BJ (cell line): ENCODE data around the gene BMF. TPM values are rescaled to one million over a fixed set of nuclear protein-coding genes. Genes with fewer than 3 reads are reported as not detected.
"Not testable (repeated sequence)": the region's sequence is repeated elsewhere in the genome, so short reads cannot be mapped to it uniquely, and the experiment has no call there.

Experiments
- CTCF ChIA-PET: fragments of 350-600 bp; formaldehyde crosslinking; extraction: SDS; loops from one replicate; lab custom pipeline; 2021; ENCODE audit warnings: antibody characterized with exemption, inconsistent platforms; lab: Yijun Ruan, JAX
- POLR2A ChIA-PET: fragments of 300-600 bp; sonication (Branson Sonifier 250); formaldehyde crosslinking; extraction: SDS; loops from one replicate; lab custom pipeline; 2021; ENCODE audit warnings: antibody characterized with exemption; lab: Charles Lee
- DNase-seq: peaks from one replicate; pipeline ENCODE4 v3.0.0-alpha.2; 2011; ENCODE audit warnings: low read depth
- H3K27me3 ChIP-seq: 2 replicates; pipeline ENCODE4 v1.6.0; 2011; ENCODE audit warnings: low read length; ENCODE audit not compliant: control insufficient read depth, insufficient read depth
- H3K36me3 ChIP-seq: 2 replicates; pipeline ENCODE4 v1.5.1; 2011; ENCODE audit warnings: low read length; ENCODE audit not compliant: control insufficient read depth, insufficient read depth
- H3K4me3 ChIP-seq: 2 replicates; pipeline ENCODE4 v1.5.1; 2011; ENCODE audit warnings: low read depth, mild to moderate bottlenecking, control low read depth, low read length
- CTCF ChIP-seq: IDR thresholded peaks from 2 replicates; pipeline ENCODE4 v1.5.1; 2011; ENCODE audit warnings: low read depth, mild to moderate bottlenecking, control low read depth, inconsistent platforms, low read length, moderate library complexity; ENCODE audit not compliant: insufficient read depth
- polyA plus RNA-seq: library from polyadenylated mRNA; depleted of rRNA; stranded (reverse); fragments of >200 nt; gene quantifications from 2 replicates; pipeline ENCODE4 v1.2.3, GENCODE V29; 2011

Gene BMF
- polyA plus RNA-seq, 1 experiment: 8.3 TPM

DNA sequence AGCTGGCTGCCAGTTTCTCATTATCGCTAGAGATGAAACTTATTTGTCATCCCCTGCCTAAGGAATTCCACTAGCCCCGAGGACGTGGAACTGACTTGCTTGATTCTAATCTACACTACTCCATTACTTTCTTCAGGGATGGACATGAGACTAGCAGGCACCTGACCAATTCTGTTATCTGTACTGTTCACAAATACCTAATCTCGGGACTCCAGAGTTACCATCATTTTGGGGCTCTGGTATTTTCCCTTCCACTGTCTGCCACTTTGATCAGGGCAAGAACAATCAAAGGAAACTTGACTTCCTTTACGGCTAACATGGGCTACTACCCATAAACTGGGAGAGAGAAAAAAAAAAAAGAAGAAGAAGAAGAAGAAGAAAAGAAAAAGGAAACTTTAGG lies 27.8 kb downstream of the BMF start:
- CTCF ChIA-PET: interaction anchor here (2.1 kb wide), 1 partner anchor 24 kb away, joined by 10 read pairs; no protein-coding TSS in a partner anchor
- Histone ChIP-seq H3K36me3 (no peaks in the 10 kb centered on the region), H3K4me3 (no peak overlapping the region), H3K27me3 (no peaks in the 10 kb centered on the region)
- POLR2A ChIA-PET: no interaction called here
- TF ChIP-seq CTCF: no peak
- DNase-seq: no peak

DNA sequence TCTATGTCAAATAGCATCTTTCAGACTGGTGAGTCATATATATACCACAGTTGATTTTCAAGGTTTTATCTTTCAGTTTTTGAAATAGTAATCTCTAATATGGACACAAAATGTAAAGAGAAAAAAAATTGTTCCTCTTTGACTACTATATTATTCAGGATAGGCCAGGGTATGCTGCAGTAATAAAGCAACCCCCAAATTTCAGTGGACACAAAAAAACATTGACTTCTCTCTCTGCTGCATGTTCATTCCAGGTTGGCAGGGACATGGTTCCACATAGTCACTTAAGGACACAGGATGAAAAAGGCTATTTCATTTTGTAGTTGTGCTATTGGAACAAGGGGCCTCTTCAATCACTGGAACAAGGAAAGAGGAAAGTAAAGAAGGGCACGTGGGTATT lies 28.6 kb downstream of the BMF start:
- no peaks in the 10 kb centered on the region for H3K36me3 ChIP-seq
- ChIA-PET CTCF (interaction anchor here (2.1 kb wide), 1 partner anchor 24 kb away, joined by 10 read pairs; no protein-coding TSS in a partner anchor), POLR2A (no interaction called here)
- no peak overlapping the region for H3K4me3 ChIP-seq
- no peaks in the 10 kb centered on the region for H3K27me3 ChIP-seq
- no peak for TF ChIP-seq CTCF
- DNase-seq: no peak

GRCh38 chr15:40079456-40079855 lies 29.2 kb downstream of the BMF start:
- ChIA-PET POLR2A (no interaction called here), CTCF (interaction anchor here (1.0 to 1.2 kb wide), 2 partner anchors 13 to 25 kb away, joined by 3 to 4 read pairs; no protein-coding TSS in a partner anchor)
- no peak for DNase-seq
- Histone ChIP-seq H3K27me3 (no peaks in the 10 kb centered on the region), H3K36me3 (no peaks in the 10 kb centered on the region), H3K4me3 (no peak overlapping the region)
- TF ChIP-seq CTCF: no peak

- no peak for DNase-seq
- Histone ChIP-seq H3K36me3 (no peaks in the 10 kb centered on the region), H3K4me3 (no peak overlapping the region), H3K27me3 (no peaks in the 10 kb centered on the region)
- no peak for TF ChIP-seq CTCF
- ChIA-PET CTCF (interaction anchor here (1.5 kb wide), 1 partner anchor 29 kb away, joined by 5 read pairs; no protein-coding TSS in a partner anchor), POLR2A (no interaction called here)
These were observed 33.2 kb downstream of the BMF start for GRCh38 chr15:40075298-40076044.

DNA sequence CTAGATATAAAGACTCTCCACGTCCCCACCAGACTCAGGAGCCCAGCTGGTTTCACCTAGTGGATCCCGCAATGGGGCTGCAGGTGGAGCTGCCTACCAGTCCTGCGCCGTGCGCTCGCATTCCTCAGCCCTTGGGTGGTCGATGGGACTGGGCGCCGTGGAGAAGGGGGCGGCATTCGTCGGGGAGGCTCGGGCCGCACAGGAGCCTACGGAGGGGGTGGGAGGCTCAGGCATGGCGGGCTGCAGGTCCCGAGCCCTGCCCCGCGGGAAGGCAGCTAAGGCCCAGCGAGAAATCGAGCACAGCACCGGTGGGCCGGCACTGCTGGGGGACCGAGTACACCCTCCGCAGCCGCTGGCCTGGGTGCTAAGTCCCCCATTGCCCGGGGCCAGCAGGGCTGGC lies 34.0 kb downstream of the BMF start:
- POLR2A ChIA-PET: not testable (repeated sequence)
- CTCF ChIA-PET: interaction anchor here (1.5 kb wide), 1 partner anchor 30 kb away, joined by 5 read pairs; no protein-coding TSS in a partner anchor

DNA sequence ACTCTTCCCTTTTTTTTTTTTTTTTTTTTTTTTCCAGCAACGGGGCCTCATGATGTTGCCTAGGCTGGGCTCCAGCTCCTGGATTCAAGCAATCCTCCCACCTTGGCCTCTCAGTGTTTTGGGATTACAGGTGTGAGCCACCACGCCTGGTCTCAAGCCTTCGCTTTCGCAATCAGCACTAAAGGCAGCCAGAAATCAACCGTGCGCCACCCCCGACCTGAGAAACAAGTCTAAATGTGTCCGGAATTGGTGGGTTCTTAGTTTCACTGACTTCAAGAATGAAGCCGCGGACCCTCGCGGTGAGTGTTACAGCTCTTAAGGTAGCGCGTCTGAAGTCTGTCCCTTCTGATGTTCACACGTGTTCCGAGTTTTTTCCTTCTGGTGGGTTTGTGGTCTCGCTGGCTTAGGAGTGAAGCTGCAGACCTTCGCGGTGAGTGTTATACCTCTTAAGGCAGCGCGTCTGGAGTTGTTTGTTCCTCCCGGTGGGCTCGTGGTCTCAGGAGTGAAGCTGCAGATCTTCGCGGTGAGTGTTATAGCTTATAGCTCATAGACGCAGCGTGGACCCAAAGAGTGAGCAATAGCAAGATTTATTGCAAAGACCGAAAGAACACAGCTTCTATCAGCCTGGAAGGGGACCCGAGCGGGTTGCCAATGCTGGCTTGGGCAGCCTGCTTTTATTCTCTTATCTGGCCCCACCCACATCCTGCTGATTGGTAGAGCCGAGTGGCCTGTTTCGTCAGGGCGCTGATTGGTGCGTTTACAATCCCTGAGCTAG lies 34.8 kb downstream of the BMF start:
- CTCF ChIA-PET: interaction anchor here (0.6 kb wide), 1 partner anchor 1526 kb away, joined by 3 read pairs; no protein-coding TSS in a partner anchor
- POLR2A ChIA-PET, H3K36me3 ChIP-seq, DNase-seq, H3K27me3 ChIP-seq, H3K4me3 ChIP-seq: not testable (repeated sequence)

More for the DNA sequence above, 34.0 kb downstream of the BMF start:
- H3K27me3 ChIP-seq, H3K36me3 ChIP-seq, DNase-seq, H3K4me3 ChIP-seq: not testable (repeated sequence)
